Superior temporal gyrus (tissue), 1 donor: ENCODE measurements around the gene CACNG6.
A peak's percentile ranks its signal among the peaks of the same experiment; 100 is the strongest.
"Not testable (repeated sequence)": the region's sequence is repeated elsewhere in the genome, so short reads cannot be mapped to it uniquely, and the experiment has no call there.

Experiments
- DNase-seq: peaks from one replicate; pipeline ENCODE4 v3.0.0-alpha.2; 2016; ENCODE audit errors: extremely low spot score

Gene CACNG6

DNA sequence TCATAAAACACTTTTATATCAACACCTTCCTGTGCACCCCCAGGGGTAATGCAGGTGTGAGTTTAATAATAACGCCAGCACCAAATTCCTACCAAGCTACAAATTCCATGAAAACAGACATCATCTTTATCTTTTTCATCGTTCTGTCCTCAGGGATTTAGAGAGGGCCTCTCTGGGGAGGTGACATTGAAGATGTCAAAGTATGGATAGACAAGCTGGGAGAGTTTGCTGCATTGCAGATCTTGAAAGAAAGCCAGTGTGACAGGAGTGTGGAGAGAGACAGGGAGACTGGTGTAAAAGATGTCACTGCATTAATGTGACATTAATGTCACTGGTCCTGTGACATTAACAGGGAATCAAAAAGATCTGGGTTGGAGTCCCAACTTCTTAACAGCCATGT is 10.1 kb downstream of the CACNG6 start:
- DNase-seq = no peak

DNA sequence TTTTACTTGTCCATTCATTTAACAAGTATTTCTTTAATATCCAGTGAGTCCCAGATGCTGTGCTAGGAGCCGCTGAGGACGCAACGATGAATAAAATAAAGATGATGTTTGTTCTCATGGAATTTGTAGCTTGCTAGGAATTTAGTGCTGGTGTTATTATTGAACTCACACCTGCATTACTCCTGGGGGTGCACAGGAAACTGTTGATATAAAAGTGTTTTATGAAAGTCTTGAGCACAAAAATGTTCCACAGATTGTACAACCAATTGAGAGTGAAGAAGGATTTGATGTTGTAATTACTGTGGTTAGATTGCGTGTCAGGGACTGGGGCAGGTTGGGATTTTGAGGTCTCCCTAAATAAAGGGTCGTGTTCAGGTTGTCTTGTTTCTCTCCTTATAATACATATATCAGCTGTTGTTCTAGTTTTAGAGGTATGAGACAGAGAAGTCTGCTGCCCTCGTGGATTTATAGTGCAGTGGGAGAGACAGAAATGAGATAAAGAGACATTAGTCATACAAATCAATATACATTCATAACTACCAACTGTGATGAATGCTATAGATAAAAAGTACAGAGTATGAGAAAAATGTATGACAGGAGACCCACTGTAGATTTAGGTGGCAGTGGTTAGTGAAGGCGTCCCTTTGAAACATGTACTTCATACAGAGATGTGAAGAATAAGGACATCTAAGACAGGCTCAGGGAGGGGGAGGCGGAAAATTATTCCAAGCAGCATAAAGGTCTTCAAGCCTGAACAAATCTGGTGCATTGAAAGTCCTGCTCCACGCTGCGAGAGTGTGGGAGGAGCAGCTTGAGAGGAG is 11.3 kb downstream of the CACNG6 start:
- DNase-seq = no peak

DNA sequence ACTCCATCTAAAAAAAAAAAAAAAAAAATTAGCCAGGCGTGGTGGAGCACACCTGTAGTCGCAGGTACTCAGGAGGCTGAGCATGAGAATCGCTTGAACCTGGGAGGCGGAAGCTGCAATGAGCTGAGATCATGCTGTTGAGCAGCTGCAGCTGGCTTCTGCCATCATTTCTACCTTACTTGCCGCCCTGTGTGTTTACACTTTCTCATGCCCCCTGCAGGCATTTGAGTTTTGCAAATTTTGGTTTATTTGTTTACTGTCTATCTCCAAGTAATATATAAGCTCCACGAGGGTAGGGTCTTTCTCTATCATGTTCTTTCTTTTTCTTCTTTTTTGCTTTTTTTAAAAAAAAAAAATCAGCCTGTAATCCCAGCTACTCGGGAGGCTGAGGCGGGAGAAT is 18.0 kb downstream of the CACNG6 start:
- DNase-seq = no peak

DNA sequence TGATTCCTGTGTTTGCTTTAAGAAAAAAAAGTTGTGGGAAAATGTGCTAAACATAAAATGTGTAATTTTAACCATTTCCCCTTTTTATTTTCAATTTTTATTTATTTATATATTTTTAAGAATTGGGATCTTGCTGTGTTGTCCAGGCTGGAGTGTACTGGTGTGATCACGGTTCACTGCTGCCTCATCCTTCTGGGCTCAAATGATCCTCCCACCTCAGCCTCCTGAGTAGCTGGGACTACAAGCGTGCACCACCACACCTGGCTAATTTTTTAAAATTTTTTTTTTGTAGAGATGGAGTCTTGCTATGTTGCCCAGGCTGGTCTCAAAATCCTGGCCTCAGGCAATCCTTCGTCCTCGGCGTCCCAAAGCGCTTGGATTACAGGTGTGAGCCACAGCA is 19.0 kb downstream of the CACNG6 start:
- DNase-seq = no peak

DNA sequence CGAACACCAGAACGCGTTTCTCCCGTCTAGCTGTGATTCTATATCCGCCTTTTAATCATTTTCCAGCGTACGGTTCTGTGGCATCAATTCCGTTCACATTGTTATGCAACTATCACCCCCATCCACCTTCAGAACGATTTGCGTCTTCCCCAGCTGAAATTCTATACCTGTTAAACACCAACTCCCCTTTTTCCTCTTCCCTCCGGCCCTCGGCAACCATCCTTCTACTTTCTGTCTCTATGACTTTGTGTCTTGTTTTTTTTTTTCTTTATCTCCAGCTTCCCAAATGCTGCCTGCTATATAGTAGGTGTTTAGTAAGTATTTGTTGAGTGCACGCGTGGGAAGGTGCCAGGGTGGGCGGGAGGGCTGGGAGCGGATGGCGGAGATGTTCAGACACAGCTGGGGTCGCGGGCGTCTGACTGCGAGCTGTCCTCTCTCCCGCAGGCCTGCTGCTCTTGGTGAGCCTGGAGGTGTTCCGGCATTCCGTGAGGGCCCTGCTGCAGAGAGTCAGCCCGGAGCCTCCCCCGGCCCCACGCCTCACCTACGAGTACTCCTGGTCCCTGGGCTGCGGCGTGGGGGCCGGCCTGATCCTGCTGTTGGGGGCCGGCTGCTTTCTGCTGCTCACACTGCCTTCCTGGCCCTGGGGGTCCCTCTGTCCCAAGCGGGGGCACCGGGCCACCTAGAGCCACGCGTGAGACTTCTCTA is 20.2 kb downstream of the CACNG6 start:
- no peak for DNase-seq

DNA sequence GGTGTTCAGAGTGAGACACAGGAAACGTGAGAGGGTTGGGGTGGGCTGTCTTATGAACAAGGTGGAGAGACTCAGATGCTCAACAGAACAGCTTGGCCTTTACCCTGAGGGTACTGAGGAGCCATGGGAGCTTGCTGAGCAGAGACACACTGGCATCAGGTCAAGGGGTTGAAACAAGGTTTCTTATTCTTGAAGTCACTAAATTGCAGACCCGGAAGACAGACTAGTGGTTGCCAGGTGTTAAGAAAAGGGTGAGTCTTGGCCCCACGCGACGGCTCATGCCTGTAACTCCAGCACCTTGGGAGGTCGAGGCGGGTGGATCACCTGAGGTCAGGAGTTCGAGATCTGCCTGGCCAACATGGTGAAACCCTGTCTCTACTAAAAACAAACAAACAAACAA is 22.4 kb downstream of the CACNG6 start:
- DNase-seq = no peak

DNA sequence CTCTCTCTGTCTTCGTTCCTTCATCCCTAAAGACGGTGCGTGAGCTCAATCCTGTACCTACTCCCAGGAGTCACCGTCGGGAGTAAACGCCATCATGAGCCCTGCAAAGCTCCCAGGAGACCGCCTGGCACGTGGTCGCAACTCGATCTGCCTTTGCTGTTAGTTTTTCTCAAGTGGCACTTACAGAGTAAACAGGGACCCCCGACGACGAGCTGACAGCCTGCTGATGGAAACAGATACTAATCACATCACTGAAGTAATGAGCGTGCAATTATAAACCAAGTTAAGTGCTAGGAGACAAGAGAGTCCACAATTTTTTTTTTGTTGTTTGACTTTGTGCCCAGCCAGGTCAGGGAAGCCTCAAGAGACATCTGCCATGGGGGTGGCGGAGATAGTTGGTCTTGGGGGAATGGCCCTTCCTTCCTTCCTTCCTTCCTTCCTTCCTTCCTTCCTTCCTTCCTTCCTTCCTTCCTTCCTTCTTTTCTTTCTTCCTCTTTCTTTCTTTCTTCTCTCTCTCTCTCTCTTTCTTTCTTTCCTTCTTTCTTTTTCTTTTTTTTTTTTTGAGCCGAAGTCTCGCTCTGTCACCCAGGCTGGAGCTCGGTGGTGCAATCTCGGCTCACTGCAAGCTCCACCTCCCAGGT is 23.6 kb downstream of the CACNG6 start:
- no peak for DNase-seq

DNA sequence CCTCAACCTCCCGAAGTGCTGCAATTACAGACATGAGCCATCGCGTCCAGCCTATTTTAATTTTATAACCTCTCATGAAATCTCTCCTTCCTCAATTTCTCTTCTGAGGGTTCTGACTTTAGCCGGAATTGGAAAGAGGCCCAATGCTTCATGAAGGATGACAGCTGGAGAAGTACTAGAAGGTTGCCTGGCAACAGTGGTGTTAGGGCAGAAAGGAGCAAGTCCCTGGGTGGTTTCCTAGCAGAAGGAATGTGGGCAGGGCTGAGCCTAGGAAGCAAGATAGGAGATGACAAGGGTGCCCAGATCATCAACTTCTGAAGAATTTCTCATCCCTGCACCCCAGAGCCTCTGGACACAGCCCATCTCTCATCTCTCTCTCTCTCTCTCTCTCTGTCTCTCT is 25.8 kb downstream of the CACNG6 start:
- DNase-seq = no peak

DNA sequence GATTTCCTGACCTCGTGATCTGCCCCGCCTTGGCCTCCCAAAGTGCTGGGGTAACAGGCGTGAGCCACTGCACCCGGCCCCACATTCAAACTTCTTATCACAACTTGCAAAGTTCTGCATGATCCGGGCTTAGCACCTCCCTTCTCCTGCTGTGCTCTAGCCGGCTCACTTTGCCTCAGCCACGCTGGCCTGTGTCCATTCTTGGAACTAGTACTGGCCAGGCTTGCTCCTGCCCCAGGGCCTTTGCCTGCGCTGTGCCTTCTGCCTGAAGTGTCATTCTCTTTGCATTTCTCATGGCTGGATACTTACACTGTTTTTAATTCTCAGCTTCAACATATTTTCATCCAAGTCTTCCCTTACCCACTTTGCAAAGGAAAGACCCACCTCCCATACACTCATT is 29.9 kb downstream of the CACNG6 start:
- no peak for DNase-seq

DNA sequence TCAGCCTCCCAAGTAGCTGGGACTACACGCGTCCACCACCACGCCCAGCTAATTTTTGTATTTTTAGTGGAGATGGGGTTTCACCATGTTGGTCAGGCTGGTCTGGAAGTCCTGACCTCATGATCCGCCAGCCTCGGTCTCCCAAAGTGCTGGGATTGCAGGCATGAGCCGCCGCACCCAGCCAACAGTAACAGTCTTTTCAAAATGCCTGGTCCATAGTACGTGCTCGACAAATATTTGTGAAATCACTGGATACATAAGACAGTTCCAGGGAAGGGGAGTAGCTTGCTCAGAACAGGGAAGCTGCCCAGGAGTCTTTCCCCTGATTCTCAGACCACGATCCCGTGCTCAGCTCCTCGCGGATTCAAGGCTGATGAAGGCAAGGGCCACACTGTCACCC is 30.5 kb downstream of the CACNG6 start:
- no peak for DNase-seq

DNA sequence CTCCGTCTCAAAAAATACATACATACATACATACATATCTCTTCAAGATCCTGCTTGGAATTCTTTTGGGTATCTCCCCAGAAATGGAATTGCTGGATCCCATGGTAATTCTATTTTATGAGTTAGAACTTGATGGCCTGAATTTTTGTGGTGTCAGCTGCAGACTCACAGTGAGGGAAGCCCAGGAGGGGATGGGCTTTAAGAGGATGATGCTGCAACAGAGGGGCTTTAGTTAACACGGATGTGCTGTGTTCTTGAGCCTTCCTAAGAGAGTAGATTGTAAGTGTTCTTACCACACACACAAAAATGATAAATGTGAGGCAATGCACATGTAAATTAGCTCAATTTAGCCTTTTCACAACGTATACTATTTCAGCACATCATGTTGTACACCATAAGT is 31.8 kb downstream of the CACNG6 start:
- DNase-seq = no peak

DNA sequence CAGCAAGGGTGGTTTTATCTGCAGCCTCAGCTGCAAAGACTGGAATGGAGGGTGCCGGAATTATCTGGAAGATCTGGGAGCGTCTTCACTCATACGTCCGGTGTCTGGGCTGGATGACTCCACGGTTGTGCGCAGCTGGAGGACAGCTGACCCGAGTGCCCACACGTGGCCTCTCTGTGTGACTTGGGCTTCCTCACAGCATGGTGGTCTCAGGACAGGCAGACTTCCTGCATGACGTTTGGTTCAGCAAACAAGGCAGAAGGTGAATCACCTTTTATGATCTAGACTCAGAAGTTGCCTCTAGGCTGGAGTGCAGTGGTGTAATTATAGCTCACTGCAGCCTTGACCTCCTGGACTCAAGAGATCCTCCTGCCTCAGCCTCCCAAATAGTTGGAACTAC is 33.2 kb downstream of the CACNG6 start:
- no peak for DNase-seq

DNA sequence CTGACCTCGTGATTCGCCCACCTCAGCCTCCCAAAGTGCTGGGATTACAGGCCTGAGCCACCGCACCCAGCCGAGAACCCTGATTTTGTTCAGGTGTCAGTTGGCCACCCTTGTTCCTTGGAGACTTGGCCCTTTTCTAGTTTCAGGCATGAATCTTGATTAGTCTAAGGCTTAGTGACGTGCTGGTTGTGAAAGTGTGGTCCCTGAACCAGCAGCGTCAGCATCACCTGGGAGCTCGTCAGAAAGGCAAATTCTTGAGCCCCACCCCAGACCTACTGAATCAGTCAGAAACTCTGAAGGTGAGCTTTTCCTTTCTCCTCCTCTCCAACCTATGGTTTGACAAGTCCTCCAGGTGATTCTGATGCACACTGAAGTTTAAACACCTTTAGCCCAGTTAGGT is 35.2 kb downstream of the CACNG6 start:
- DNase-seq = no peak

DNA sequence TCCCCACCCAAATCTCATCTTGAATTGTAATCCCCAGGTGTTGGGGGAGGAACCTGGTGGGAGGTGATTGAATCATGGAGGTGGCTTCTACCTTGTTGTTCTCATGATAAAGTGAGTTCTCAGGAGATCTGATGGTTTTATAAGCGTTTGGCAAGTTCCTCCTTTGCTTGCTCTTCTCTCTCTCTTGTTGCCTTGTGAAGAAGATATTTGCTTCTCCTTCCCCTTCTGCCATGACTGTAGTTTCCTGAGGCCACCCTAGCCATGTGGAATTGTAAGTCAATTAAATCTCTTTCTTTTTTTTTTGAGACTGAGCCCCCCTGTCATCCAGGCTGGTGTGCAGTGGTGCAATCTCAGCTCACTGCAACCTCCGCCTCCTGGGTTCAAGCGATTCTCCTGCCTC is 37.9 kb downstream of the CACNG6 start:
- no peak for DNase-seq

DNA sequence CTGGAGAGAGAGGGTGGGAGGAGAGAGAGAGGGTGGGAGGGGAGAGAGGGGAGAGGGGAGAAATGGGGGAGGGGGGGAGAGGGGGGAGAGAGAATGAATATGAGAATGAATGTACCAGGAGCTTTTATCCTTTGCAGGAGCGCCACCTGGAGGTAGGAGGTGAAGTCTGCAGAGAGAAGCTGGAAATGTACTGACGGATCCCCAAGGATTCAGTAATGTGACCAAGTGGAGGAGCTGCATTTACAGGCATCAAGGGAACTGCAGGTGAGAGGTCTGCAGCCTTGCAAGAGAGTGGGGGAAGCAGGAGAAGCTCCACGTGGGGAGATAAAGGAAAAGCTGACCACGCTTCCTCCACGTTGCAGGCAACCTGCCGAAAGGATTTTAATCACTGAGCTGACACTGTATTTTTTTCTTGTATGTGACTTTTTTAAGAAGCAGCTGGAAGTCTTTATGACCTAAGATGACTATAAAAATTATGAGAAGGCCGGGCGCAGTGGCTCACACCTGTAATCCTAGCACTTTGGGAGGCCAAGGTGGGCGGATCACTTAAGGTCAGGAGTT is 38.6 kb downstream of the CACNG6 start:
- peak; percentile 81 for DNase-seq

DNA sequence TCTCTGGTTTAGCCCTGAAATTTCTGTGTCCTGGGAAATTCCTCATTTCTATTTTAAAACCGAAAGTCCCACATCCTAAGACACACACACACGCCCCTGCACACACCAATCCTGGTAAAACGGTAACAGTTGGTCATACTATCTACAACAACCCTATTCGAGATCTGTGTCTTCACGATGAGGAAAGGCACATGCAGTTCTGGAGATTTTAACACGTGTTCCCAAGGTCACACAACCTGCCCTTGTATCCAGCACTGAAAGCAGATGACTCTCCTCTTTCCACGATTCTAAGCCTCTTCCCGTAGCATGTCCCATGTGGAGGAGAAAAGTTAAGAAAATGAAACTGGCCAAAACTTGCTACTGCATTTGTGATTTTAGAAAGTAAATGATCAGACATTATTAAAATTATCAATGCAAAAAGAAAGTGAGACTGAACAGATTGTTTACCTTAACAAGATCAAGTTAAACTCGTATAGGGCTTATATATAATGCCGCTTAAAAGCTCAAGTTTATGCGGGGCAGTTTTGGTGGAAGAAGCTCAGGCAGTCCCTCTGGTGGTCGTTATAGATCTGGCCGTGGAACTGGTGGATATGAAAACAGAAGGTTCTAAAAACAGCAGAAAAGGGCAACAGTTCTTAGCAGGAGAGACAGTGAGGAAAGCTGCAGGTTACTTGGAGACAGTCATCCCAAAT is 39.6 kb downstream of the CACNG6 start:
- no peak for DNase-seq

DNA sequence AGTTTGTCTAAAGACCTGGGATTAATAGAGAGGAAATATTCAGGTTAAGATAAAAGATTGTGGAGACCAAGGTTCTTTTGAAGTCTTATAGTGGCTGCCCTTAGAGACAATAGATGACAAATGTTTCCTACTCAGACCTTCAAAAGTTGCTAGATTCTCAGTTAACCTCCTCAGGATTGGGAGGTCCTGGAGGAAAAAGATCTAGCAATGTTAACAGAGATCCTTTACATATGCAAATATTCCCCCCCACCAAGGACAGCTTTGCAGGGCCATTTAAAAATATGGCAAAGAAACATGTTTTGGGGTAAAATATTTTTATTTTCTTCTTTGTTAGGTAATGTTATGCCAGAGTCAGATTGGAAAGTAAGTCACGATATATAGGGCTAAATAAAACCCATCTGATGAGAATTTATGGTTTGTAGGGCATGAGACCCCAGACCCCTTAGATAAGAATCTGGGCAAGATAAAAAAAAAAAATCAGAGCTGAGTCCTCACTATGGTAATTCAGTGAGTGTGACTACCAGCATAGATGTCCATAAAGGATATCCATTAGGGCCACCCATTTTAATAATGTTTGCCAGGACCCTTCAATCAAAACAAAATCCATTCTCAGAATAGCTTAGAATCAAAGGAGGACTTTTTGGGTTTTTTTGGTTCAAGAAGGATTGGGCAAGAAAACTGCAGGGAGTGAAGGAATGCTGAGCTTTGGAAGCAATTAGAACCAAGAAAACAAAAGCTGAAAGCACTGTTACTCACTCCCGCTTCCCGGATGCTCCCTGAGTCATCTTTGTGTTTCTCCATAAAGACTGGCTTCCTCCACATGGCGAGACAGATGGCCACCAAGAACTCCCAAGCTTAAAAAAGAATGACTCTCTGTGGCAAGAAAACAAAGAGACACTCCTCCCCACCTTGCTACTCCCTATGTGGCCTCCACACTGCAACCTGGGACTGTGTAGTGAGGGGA is 44.1 kb downstream of the CACNG6 start:
- peak; percentile 71 for DNase-seq

DNA sequence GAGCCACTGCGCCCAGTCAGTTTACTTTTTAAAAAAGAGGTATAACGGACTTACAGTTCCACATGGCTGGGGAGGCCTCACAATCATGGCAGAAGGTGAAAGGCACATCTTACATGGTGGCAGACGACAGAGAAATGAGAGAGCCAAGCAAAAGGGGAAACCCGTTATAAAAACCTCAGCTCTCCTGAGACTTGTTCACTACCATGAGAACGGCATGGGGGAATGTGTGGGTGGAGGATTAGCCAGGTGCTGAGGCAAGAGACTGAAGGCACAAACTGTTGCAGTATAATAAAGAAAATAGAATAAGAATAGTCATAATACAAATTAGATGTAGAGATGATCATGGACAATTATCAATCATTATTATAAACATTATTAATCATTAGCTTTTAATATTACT is 45.1 kb downstream of the CACNG6 start:
- DNase-seq = not testable (repeated sequence)

DNA sequence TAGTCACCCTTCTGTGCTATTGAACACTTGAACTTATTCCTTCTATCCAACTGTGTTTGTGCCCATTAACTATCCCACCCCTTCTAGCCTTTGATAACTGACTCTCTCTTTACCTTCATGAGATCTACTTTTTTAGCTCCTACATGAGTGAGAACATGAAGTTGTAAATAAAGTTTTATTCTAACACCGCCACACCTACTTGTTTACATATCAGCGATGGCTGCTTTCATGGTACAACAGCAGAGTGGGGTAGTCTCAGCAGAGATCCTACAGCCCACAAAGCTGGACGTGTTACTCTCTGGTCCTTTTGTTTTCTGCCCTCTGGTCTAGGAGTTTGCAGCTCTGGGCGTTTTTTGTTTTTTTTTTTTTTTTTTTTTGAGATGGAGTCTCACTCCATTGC is 48.6 kb downstream of the CACNG6 start:
- no peak for DNase-seq

DNA sequence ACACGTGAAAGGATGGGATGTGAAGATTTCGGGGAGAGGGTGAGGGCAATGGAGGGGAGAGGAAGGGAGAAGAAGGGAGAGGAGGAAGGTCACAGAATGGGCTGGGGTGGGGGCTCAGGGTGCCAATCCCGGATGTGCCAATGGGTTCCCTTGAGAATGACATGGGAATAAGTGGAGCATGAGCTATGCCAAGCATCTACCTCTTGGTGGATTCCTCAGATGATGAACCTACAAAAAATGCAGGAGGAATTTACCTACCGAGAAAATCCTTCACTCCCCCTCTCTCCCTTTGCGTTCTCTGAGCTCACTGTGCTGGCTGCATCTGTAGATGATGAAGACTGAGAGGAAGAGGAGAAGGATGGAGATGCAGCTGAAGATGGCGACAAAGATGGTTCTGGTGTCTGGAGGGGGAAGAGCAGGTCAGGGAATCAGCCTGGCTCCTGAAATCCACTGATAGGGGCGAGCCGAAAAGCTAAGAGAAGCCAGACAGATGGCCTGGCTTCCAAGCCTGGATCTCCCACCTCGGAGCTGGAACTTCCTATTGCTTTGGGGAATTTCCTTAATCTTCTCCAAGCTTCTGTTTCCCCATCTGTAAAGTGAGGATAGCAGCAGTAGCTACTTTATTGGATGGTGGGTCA is 50.7 kb downstream of the CACNG6 start:
- no peak for DNase-seq
